Kasumi-1 (cell line): ENCODE results near the gene PDHX.

ENCODE experiments used
- DNase-seq, 2 experiments: peaks; one replicate each; lab custom pipeline; 2025; lab: John Stamatoyannopoulos, UW

Gene PDHX

GRCh38 chr11:34957606-34958005, 41.2 kb downstream of the PDHX start:
- DNase-seq: no peak

GRCh38 chr11:34959770-34960169, 43.4 kb downstream of the PDHX start:
- no peak for DNase-seq

GRCh38 chr11:34960277-34960676, 43.9 kb downstream of the PDHX start:
- DNase-seq: no peak

- no peak for DNase-seq
These were observed 45.6 kb downstream of the PDHX start for GRCh38 chr11:34962034-34962433.

GRCh38 chr11:34963351-34963750, 46.9 kb downstream of the PDHX start:
- no peak for DNase-seq

- DNase-seq: no peak
These were observed 48.4 kb downstream of the PDHX start for GRCh38 chr11:34964610-34965331.

- no peak for DNase-seq
These were observed 52.4 kb downstream of the PDHX start for GRCh38 chr11:34968862-34969261.

- DNase-seq: no peak
These were observed 53.6 kb downstream of the PDHX start for GRCh38 chr11:34970033-34970432.

- DNase-seq: no peak
These were observed 54.1 kb downstream of the PDHX start for GRCh38 chr11:34970480-34970879.

GRCh38 chr11:34971928-34972327, 55.5 kb downstream of the PDHX start:
- DNase-seq: no peak

- DNase-seq: no peak
These were observed 55.9 kb downstream of the PDHX start for GRCh38 chr11:34972366-34972765.

- no peak for DNase-seq
These were observed 56.5 kb downstream of the PDHX start for GRCh38 chr11:34972892-34973291.

- DNase-seq: no peak
These were observed 59.1 kb downstream of the PDHX start for GRCh38 chr11:34975482-34975881.

- no peak for DNase-seq
These were observed 60.2 kb downstream of the PDHX start for GRCh38 chr11:34976496-34977088.

GRCh38 chr11:34977089-34977912, 60.9 kb downstream of the PDHX start:
- DNase-seq: peak; percentile 44 to 45

GRCh38 chr11:34978236-34979191, 62.1 kb downstream of the PDHX start:
- DNase-seq: no peak

- no peak for DNase-seq
These were observed 68.1 kb downstream of the PDHX start for GRCh38 chr11:34984514-34984913.

- no peak for DNase-seq
These were observed 70.6 kb downstream of the PDHX start for GRCh38 chr11:34986883-34987520.

GRCh38 chr11:34987617-34988016, 71.2 kb downstream of the PDHX start:
- DNase-seq: no peak

GRCh38 chr11:34988294-34989255, 72.2 kb downstream of the PDHX start:
- DNase-seq: peak; percentile 33 to 35
